ENCODE data around the gene TTC1.

- TF ChIP-seq REST (IDR thresholded peaks at IDR 0.05; ENCODE audit: insufficient read depth in 1 of 2, low read depth in 2 of 2, low read length in 2 of 2) (no peak), POLR2AphosphoS5 (IDR thresholded peaks at IDR 0.05; ENCODE audit: low read depth, low read length) (no peak)
Observed at GRCh38 chr5:160020266-160020770, 11.4 kb downstream of the TTC1 start.
